GM19351 (cell line): ENCODE results near the gene SLC6A6.

ENCODE experiments used
- ATAC-seq: cut with Tn5 transposase; IDR thresholded peaks from one replicate; pipeline ENCODE4 v1.9.1; 2021; ENCODE audit warnings: mild to moderate bottlenecking, moderate library complexity; ENCODE audit not compliant: unreplicated experiment

Gene SLC6A6

DNA sequence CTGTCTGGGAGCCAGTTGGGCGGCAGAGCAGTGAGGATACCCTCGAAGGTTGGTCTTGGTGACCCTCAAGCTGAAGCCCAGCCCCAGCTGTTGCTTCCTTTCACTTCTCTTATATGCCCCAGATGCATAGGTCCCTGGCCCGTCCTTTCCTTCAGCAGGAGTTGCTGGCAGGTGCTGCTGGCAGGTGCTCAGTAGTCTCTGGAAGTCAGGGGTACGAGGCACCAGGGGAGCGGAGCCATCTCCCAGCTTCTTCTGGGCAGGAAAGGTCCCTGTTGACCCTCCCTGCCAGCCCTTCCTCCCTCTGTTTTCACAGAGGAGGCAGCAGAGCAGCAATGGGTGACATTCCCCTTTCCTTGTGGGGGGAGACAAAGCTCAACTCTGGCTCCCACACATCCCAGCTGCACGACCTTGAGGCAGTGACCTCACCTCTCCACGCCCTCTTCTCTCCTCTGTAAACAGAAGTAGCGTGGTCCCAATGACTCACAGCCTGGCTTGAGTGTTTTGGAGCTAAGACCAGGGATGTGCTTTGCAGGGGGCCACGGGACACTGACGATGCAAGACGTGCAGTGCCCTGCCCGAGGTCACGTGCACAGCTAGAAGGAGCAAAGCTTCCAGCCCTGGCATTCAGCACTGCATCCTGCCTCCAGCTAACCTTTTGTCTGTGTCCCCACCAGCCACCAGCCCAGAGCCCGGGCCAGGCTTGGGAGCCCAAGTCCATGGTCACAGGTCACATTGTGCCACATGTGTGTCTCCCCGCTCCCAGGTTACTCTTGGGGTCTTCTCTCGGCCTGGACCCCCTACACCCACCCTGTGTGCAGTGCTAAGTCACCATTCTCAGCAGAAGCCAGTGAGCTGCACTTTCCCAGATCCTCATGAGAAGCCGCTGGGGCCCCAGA, 49.7 kb downstream of the SLC6A6 start:
- no peak for ATAC-seq

DNA sequence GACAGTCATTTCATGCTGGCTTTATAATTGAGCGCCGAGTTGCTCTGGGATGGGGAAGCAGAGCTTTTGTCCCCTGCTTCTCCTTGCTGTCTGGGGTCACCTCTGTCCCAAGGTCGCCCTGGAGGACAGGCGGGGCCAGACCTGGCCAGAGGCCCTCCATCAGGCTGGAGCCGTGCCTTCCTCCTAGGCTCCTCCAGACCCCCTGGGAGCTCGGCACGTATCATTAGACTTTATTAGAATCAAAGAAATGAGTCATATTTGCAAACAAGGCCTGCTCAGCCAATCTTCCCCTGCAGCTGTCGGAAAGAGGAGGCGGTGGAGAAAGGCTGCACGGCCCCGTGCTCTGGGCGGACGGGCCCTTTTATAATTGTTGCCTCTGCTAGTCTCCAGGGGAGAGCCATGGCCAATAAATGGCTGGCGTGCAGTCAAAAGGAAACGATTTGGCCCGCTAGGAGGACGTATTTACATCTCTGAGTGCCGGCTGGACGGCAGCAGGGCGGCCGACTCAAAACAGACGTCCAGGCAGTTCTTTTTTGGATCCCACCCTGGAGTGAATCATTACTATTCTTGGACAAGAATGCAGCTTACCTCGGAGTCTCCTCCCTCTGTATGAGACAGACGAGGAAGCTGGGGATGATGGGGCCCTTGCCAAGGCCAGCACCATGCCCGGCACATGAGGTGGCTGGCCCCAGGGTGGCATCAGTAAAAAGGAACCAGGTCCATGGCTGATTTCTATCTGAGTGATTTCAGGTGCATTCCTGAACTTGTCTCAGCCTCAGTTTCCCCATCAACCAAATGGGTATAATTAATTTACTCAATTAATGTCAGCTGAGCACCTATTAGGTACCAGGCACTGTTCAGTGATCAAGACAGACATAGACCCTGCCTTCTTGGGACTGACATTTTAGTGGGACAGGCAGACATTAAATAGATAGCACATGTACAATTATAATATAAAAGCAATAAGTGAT, 50.6 kb downstream of the SLC6A6 start:
- ATAC-seq, result no peak

DNA sequence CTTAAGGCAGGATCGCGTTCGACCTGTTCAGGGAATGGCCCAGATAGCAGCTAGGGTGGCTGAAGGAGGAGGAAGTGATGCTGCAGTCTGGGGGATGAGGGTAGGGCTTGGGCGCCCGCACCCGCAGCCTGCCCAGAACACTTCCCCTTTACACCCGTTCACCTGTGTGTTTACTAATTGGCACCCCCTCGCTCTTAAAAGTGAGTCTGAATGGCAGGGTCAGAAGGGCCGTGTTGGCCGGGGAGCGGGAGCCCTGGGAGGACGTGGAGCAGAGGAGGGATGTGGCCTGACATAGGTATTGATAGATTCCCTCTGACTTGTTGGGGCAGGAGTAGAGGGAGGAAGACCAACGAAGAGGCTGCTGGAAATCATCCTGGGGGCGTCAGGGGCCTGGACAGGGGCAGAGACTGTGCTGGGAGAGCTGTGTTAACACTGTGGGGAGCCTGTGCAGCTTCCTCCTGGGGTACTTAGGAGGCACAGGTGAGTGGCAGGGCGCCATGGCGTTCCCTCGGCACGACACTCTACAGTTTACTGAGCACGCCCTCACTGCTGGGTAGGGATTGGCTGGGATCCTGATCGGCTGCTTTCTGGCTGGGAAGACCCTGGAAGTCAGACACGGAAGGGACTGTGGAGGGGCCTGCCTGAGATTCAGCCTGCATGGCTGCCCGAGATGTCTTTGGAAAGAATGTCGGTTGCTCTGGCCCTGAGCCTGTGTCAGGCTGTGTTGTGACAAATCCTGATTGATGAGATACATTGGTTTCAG, 51.7 kb downstream of the SLC6A6 start:
- ATAC-seq, result no peak

DNA sequence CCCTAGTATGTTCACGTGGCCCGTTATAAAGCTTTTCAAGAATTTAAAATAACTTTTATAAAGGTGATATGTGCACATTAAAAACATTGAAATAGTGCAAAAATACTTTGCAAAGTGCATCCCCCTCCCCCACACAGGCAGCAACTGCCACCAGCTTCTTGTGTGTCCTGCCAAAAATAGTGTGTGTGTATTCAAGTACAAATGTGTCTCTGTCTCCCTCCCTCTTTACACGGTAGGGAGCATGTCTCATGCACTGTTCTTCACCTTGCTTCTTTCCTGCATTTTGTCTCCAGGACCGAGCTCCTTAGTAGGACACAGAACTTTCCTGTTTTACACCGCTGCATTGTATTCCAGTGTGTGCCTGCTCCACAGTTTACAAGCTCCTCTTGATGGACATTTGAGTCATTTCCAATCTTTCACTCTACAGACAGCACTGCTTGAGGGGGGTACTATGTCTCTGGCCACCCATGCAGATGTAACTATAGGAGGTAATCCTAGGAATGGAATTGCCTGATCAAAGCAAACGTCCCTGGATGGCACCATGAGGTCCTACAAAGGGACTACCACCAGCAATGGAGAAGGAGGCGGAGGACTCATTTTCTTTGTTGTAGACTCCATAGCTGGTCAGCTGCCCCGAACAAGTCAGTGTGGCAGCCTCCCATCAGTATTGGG, 52.4 kb downstream of the SLC6A6 start:
- ATAC-seq, result no peak

DNA sequence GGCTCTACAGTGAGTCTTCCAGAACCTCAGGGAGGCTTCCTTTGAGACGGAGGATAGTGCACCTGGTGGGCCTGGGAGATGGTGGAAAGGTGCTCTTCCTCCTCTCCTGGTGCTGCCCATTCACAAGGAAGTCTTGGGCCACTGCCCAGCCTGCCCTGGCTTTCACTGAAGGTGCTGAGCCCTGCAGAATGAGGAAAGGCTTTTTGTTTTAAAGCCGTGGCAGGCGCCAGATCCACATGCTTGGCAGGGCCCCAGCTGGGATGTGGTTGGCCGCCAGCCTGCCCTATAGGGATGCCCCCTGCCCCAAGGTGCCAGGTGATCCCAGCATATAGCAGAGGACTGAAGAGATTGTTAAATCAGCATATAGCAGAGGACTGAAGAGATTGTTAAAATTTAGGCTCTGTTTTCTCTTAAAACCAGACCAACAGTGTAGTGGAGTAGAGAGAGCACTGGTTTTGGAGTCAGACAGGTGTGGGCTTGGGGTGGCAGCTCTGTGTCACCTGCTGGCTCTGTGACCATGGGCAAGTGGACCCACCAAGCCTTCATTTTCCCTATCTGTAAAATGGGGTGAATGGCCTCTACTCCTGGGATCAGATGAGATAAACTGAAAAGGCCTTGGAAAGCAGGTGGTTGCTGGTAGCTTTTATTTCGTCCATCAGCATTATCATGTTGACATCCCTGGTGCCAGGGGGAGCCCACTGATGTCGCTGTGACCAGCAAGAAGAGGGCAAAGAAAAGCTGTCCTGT, 53.3 kb downstream of the SLC6A6 start:
- no peak for ATAC-seq

DNA sequence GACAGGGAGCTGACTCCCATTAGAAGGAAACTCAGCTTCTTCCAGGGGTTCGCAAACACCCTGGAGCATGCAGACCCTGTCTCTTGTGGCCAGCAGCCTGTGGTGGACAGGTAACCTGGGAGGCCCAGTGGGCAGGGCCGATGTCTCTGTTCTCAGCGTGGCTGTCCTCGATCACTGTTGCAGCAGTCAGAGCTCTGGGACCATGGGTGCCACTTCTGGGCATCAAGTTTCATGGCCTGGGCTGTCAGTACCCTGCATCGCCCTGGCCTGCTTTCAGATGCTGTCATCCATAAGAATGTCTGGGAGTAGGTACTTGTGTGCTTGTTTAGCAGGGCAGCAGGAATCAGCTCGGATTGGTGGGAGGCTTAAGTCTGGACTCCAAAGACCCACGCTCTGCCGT, 54.4 kb downstream of the SLC6A6 start:
- ATAC-seq, result no peak

DNA sequence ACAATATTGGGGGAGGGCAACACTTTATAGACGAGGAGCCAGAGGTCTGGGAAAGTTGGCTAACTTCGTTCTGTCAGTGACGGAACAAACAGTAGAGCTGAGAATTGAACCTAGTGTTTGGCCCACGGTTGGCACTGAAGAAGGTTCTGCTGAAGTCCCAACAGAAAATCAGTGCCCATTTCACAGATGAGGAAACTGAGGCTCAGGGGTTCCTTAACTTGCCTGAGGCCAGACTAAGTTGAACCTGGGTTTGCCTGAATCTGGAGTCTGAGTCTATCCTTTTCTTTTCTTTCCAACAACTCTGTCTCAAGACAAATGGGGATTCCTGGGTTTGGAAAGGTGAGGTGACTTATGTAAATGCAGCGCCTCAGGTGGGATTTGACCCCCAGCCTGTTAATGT, 55.1 kb downstream of the SLC6A6 start:
- no peak for ATAC-seq

DNA sequence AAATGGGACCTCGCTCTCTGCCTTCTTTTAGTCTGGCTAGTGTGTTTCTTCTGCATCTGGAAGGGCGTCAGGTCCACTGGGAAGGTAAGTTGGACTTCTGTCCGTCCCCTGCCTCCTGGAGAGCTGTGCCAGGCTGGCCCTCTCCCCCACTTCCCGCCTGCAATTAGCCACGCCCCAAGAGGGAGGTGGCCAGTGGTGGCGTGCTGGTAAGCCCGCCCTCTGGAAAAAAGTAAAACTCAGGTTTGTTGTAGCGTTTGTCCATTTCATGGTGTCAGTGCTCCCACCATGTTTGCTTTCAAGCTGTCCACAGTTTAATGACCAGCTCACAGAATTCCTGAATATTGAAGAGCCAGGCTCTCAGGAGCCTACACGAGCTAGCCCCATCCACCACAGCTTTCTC, 55.6 kb downstream of the SLC6A6 start:
- ATAC-seq, result no peak

DNA sequence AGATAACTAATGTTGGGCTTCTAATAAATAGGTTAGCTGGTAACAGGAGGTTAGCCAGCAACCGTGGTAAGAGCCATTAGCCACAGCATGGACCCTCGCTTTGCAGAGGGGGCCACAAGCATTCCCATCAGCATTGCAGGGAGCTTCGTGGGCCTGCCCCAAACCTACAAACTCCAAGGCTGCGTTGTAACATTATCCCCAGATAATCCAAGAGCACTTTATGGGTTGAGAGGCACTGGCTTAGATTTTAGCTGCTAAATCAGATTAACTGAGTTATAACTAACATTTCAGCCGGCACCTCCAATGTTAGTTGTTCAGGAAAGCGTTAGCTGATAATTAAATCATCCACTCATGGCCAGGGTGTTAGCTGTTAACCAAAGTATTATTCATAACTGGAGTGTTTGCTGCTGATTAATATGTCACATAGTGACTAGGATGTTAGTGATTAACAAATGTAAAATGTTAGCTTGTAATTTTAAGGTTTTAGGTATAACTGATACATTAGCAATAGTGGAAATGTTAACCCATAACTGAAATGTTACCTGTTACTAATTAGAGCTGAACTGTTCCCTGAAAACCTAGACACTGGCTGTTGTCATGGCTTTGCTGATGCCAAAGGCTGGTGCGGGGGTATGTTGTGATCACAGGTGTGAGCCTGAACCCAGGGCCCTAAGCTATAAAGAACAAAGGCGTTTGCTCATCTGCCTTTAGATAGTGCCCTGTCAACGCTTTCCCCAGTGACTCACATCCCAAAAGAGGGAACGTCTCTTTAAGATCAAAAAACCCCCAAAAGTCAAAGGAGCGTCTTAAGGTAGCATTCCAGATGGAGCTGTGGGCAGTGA, 56.2 kb downstream of the SLC6A6 start:
- ATAC-seq, result no peak

DNA sequence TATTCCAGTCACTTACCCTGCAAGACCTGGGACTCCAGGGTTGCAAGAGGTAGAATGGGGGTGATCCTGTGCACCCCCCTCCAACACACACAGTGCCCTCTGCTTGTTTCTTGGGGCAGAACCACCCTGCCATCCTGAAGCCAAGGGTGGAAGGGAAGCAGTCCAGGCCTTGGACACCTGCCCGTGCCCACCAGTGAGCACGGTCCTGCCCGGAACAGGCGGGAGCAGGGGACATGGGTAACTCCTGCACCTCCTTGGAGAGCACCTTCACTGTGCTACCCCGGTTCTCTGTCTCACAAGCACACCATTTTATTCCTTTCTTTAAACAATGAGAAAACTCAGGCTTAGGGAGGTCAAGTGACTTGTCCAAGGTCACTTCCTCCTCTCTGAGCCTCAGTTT, 57.0 kb downstream of the SLC6A6 start:
- ATAC-seq, result no peak

DNA sequence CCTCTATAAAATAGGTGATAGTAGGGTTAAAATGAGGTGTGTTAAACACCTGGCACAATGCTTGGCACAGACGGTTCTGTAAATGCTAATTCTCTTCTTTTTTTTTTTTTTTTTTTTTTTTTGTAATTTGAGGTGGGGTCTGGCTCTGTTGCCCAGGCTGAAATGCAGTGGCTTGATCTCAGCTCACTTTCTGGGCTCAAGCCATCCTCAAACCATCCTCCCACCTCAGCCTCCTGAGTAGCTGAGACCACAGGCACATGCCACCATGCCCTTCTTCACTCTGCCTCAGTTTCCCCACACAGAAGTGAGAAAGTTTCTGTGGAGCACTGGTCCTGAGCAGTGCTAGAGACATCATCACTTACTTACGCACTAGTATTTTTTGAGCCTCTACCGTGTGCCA, 57.4 kb downstream of the SLC6A6 start:
- ATAC-seq, result no peak

DNA sequence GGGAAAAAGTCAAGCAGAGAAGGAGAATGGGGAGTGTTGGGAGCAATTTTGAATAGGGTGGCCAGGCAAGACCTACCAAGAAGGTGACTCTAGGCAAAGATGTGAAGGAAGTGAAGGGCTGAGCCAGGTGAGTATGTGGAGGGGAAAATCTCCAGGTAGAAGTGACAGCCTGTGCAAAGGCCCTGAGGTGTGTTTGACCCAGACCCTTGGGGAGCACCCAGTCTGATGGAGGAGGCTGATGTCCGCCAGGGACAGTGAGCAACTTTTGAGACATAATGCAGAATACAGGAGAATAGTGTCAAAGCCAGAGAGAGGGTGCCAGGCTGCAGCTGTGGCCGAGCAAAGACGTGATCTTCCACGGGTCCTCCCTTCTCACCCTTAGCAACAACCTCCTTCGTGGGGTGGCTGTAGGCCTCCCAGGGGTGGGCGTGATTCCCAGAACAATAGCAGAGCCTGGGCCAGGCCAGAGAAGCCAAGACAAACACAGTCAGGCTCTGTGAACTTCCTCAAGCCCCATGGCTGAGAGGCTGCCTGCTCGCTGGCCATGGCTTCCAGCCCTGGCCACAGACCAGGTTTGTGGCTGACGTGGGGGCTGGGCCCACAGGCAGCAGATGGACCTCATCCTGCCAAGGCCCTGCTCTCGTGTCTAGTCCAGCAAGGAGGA, 58.1 kb downstream of the SLC6A6 start:
- no peak for ATAC-seq

DNA sequence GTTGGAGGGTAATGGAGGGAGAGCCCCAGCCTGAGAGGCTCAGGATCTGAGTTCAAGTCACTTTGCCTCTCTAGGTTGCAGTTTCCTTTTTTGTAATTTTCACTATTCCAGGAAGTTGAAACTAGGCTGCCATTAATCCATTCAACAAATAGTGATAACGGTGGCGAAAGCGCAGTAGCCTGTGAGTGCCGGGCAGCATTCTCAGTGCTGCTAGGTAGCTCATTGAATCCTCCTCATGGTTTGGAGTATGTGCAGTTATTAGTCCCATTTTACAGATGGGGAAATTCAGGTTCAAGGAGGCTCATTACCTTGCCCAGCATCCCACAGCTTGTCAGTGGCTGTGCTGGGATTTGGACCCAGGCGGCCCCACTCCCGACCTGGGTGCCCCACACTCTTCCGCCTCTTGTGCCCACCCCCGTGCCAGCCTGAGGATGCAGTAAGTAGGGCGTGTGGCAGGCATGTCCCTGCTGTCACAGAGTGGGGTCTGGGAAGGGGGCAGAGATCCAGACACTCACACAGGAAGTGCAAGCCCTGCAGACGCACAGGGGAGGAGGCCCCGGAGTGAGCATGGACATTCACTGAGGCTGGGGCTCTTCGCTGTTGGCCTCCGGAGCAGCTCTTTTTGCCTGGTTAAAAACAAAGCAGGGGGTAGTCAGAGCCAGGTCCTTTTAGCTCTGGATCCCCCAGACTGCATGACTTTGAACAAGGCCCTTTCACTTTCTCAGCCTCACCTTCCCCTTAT, 58.8 kb downstream of the SLC6A6 start:
- no peak for ATAC-seq

DNA sequence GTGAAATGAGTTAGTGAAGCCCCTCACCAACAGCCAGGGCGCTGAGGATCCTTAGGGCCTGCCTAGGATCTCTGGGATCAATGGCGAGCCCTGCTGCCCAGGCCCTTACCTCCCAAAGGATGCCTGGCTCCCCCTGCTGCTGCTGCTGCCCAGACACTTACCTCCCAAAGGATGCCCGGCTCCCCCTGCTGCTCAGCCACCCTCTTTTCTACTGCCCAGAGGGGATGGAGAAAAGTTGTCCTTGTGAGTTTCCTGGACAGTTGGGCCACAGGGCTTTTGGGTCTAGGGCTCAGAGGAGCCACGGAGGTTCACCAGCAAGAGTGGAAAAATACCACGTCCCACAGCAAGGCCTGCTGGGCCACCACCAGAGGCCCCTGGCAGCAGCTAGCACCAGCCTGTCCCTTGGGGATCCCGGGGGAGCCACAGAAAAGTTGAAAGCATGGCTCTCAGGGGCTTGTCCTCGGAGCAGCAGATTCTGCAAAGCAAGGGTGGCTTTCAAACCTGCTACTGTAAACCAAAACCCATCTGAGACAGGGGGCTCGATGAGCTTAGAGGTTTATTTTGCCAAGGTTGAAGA, 59.4 kb downstream of the SLC6A6 start:
- no peak for ATAC-seq

DNA sequence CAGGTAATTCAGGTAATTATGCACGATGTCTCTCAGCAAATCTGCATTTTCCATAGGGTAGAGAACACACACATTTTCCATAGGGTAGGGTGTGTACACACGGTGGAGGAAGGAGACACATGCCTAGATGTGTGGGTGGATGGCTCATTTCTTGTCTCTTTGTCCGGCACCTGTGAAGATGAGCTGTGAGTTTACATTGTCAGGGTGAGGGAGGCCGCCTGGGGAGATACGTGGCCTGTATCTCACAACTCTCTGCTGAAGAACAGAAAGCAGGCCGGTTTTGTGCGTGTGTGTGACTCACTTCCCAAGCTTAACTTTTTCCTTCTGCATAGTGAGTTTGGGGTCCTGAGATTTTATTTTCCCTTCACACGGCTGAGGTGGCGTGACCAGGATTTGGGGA, 60.3 kb downstream of the SLC6A6 start:
- no peak for ATAC-seq

DNA sequence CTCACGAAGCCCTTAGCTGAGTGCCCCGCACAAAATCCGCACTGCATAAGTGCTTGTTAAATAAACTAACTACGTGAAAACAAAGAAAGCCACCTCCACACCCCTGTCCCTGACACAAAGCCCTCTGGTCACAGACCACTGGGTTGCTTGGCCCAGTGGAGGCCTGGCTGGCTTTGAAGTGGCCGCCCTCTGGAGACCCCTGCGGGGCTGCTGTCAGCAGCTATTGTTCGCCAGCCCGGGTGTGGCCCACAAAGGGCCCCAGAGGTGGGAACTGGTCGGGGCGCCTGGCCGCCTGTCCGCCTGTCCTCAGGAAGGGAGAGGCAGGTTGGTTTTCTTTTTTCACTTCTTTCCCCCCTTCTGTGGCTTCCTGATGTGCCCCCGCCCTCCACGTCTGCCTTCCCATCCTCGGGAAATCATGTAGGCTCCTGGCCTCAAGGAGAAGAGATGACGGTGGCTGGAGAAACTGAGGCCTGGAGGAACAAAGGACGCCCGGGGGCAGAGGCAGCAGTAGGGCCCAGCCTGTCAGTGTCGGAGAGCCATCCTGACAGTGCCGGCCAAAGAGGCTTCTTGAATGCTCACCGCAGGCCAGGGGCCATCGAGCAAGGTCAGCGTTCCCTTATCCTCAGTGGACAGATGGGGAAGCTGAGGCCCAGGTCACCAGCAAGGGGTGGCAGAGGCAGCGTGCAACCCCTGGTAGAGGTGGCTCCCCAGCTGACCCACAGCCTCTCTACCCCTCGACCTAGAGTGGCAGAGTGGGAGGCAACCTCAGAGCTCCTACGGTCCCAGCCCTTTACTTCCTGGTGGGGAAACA, 61.1 kb downstream of the SLC6A6 start:
- ATAC-seq, result no peak

DNA sequence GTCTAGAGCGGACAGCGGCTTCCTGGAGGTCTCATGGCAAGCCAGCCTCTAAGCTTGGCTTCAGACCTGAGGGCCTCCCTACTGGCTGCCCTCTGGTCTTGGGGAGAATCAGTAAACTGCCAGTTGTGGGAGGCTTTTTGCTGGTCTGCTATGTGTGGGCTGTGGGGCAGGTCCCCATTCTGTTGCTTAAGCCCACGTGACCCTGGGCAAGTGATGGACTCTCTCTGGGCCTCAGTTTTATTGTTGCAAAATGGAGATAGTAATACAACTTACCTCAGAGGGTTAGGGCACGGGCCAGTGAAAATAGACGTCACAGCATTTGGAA, 61.7 kb downstream of the SLC6A6 start:
- no peak for ATAC-seq
